Activated B cell treated with CpG ODN at 0.5 μM for 24 hours (primary cell): ENCODE data around the gene NUDT12. TPM values are rescaled to one million over a fixed set of nuclear protein-coding genes. Genes with fewer than 3 reads are reported as not detected.

Source experiments
- ATAC-seq: fragments of 200-7000 bp; cut with Tn5 transposase; one replicate; pipeline ENCODE4 v1.10.0; 2021; ENCODE audit warnings: low read depth, mild to moderate bottlenecking, moderate library complexity
- CTCF ChIA-PET: fragments of 350-600 bp; sonication (Branson Sonifier 250); formaldehyde crosslinking; loops from one replicate; lab custom pipeline; 2021; ENCODE audit warnings: antibody characterized with exemption; lab: Charles Lee
- POLR2A ChIA-PET: fragments of 350-600 bp; sonication (Branson Sonifier 250); formaldehyde crosslinking; loops from one replicate; lab custom pipeline; 2021; ENCODE audit warnings: antibody characterized with exemption; lab: Charles Lee
- DNase-seq: peaks from one replicate; pipeline ENCODE4 v3.0.0; 2022
- H3K27ac Mint-ChIP-seq: one replicate; pipeline ENCODE4 v1.8.0; 2020; ENCODE audit warnings: mixed read lengths
- H3K27me3 Mint-ChIP-seq: one replicate; pipeline ENCODE4 v1.8.0; 2021; ENCODE audit warnings: mixed read lengths
- H3K36me3 Mint-ChIP-seq: one replicate; pipeline ENCODE4 v1.8.0; 2021; ENCODE audit warnings: low read depth, mixed read lengths
- H3K4me1 Mint-ChIP-seq: one replicate; pipeline ENCODE4 v1.8.0; 2021; ENCODE audit warnings: mixed read lengths
- H3K4me3 Mint-ChIP-seq: one replicate; pipeline ENCODE4 v1.8.0; 2020; ENCODE audit warnings: mild to moderate bottlenecking, mixed read lengths
- H3K9me3 Mint-ChIP-seq: one replicate; pipeline ENCODE4 v1.8.0; 2020; ENCODE audit warnings: mixed read lengths
- CTCF ChIP-seq: fragments of 200-600 bp; IDR thresholded peaks from one replicate; pipeline ENCODE4 v1.8.0; 2022; ENCODE audit warnings: antibody characterized with exemption, mild to moderate bottlenecking
- intact Hi-C: fragments of 100-400 bp; cut with micrococcal nuclease; formaldehyde crosslinking; loops from one replicate; pipeline ENCODE4 v1.15.1; 2024
- total RNA-seq: library from RNA; stranded (reverse); gene quantifications from 2 replicates; pipeline ENCODE4 v1.2.3, GENCODE V29; 2022

The NUDT12 gene
- total RNA-seq, 1 donor from 2014 or later, result 2.6 TPM

GRCh38 chr5:103587185-103587748 is 24.7 kb upstream of the NUDT12 start:
- H3K27ac Mint-ChIP-seq, result no peak overlapping the region
- ChIA-PET POLR2A (no interaction called here), CTCF (no interaction called here)
- TF ChIP-seq CTCF, result no peak
- no peaks in the 10 kb centered on the region for H3K9me3 Mint-ChIP-seq
- DNase-seq, result no peak
- no peaks in the 10 kb centered on the region for H3K4me1 Mint-ChIP-seq
- H3K36me3 Mint-ChIP-seq, result no peaks in the 10 kb centered on the region
- H3K27me3 Mint-ChIP-seq, result no peaks in the 10 kb centered on the region
- no peak overlapping the region for H3K4me3 Mint-ChIP-seq
- intact Hi-C loops, result no loop called here
- ATAC-seq, result no peak

- DNase-seq (no peak), ATAC-seq (no peak)
- Mint-ChIP-seq H3K27me3 (no peaks in the 10 kb centered on the region), H3K4me3 (no peak overlapping the region), H3K36me3 (no peaks in the 10 kb centered on the region), H3K27ac (no peak overlapping the region), H3K9me3 (no peaks in the 10 kb centered on the region), H3K4me1 (no peaks in the 10 kb centered on the region)
- intact Hi-C loops, result no loop called here
- CTCF ChIA-PET, result no interaction called here
- POLR2A ChIA-PET, result no interaction called here
- no peak for TF ChIP-seq CTCF
These were observed 19.8 kb upstream of the NUDT12 start for GRCh38 chr5:103582364-103582763.

- no peaks in the 10 kb centered on the region for H3K4me1 Mint-ChIP-seq
- no peak overlapping the region for H3K4me3 Mint-ChIP-seq
- no peak overlapping the region for H3K27ac Mint-ChIP-seq
- ChIA-PET POLR2A (no interaction called here), CTCF (no interaction called here)
- DNase-seq, result no peak
- H3K36me3 Mint-ChIP-seq, result no peaks in the 10 kb centered on the region
- no peak for ATAC-seq
- intact Hi-C loops, result no loop called here
- H3K9me3 Mint-ChIP-seq, result no peaks in the 10 kb centered on the region
- no peak for TF ChIP-seq CTCF
- no peaks in the 10 kb centered on the region for H3K27me3 Mint-ChIP-seq
These were observed 10.8 kb upstream of the NUDT12 start for GRCh38 chr5:103573411-103573810.

- no peak for TF ChIP-seq CTCF
- ATAC-seq (no peak), DNase-seq (no peak)
- H3K27ac Mint-ChIP-seq, result no peak overlapping the region
- ChIA-PET POLR2A (no interaction called here), CTCF (no interaction called here)
- intact Hi-C loops, result no loop called here
- H3K27me3 Mint-ChIP-seq, result no peaks in the 10 kb centered on the region
- H3K4me3 Mint-ChIP-seq, result no peak overlapping the region
- no peaks in the 10 kb centered on the region for H3K4me1 Mint-ChIP-seq
- no peaks in the 10 kb centered on the region for H3K36me3 Mint-ChIP-seq
- no peaks in the 10 kb centered on the region for H3K9me3 Mint-ChIP-seq
These were observed 9.9 kb upstream of the NUDT12 start for GRCh38 chr5:103572454-103572853.

- H3K4me1 Mint-ChIP-seq, result no peaks in the 10 kb centered on the region
- CTCF ChIA-PET, result no interaction called here
- no peaks in the 10 kb centered on the region for H3K36me3 Mint-ChIP-seq
- DNase-seq (no peak), ATAC-seq (no peak)
- no peak overlapping the region for H3K4me3 Mint-ChIP-seq
- no peak overlapping the region for H3K27ac Mint-ChIP-seq
- no peaks in the 10 kb centered on the region for H3K9me3 Mint-ChIP-seq
- intact Hi-C loops, result no loop called here
- no peak for TF ChIP-seq CTCF
- POLR2A ChIA-PET, result no interaction called here
- H3K27me3 Mint-ChIP-seq, result no peaks in the 10 kb centered on the region
These were observed 9.1 kb upstream of the NUDT12 start for GRCh38 chr5:103571730-103572129.
